Chondrocyte (in vitro differentiated cells): Measurements from ENCODE around the gene CABLES1. TPM values are rescaled to one million over a fixed set of nuclear protein-coding genes. Genes with fewer than 3 reads are reported as not detected.

Source experiments
- DNase-seq: peaks from one replicate; pipeline ENCODE4 v3.0.0; 2021; ENCODE audit warnings: mixed read lengths, low spot score
- H3K27ac Mint-ChIP-seq: one replicate; pipeline ENCODE4 v1.8.0; 2021; ENCODE audit warnings: mild to moderate bottlenecking, moderate library complexity, mixed read lengths; ENCODE audit not compliant: unreplicated experiment
- H3K27me3 Mint-ChIP-seq: 2 replicates; pipeline ENCODE4 v1.8.0; 2021; ENCODE audit warnings: low read depth, mixed read lengths
- H3K36me3 Mint-ChIP-seq: 2 replicates; pipeline ENCODE4 v1.8.0; 2021; ENCODE audit warnings: low read depth, mixed read lengths
- H3K4me1 Mint-ChIP-seq: 2 replicates; pipeline ENCODE4 v1.8.0; 2021; ENCODE audit warnings: low read depth, mild to moderate bottlenecking, mixed read lengths
- H3K4me3 Mint-ChIP-seq: one replicate; pipeline ENCODE4 v1.8.0; 2021; ENCODE audit warnings: mild to moderate bottlenecking, moderate library complexity, mixed read lengths; ENCODE audit not compliant: unreplicated experiment
- H3K9me3 Mint-ChIP-seq: 2 replicates; pipeline ENCODE4 v1.8.0; 2021; ENCODE audit warnings: low read depth, mixed read lengths
- CTCF ChIP-seq: fragments of 200-600 bp; sonication (generic); IDR thresholded peaks from 2 replicates; pipeline ENCODE4 v1.5.0; 2021; ENCODE audit warnings: antibody characterized with exemption, mild to moderate bottlenecking, moderate library complexity
- total RNA-seq: library from RNA; stranded (reverse); gene quantifications from 3 replicates; pipeline ENCODE4 v1.2.1, GENCODE V29; 2021

CABLES1 gene
- total RNA-seq, 1 donor from 2014 or later, result 29.3 TPM

GRCh38 chr18:23273443-23273966 lies 138.2 kb downstream of the CABLES1 start:
- H3K27me3 Mint-ChIP-seq, result no peaks in the 10 kb centered on the region
- no peak overlapping the region for H3K27ac Mint-ChIP-seq
- no peak for DNase-seq
- H3K4me1 Mint-ChIP-seq, result peaks cover 19% of the 10 kb centered on the region
- H3K9me3 Mint-ChIP-seq, result peaks cover 13% of the 10 kb centered on the region
- peaks cover 9% of the 10 kb centered on the region for H3K36me3 Mint-ChIP-seq
- H3K4me3 Mint-ChIP-seq, result no peak overlapping the region
- no peak for TF ChIP-seq CTCF

GRCh38 chr18:23274638-23275482 lies 139.6 kb downstream of the CABLES1 start:
- no peak for TF ChIP-seq CTCF
- peaks cover 10% of the 10 kb centered on the region for H3K9me3 Mint-ChIP-seq
- H3K4me3 Mint-ChIP-seq, result no peak overlapping the region
- peaks cover 19% of the 10 kb centered on the region for H3K4me1 Mint-ChIP-seq
- H3K36me3 Mint-ChIP-seq, result peaks cover 6% of the 10 kb centered on the region
- no peak overlapping the region for H3K27ac Mint-ChIP-seq
- DNase-seq, result no peak
- H3K27me3 Mint-ChIP-seq, result no peaks in the 10 kb centered on the region

- no peaks in the 10 kb centered on the region for H3K27me3 Mint-ChIP-seq
- H3K27ac Mint-ChIP-seq, result no peak overlapping the region
- H3K4me1 Mint-ChIP-seq, result peaks cover 20% of the 10 kb centered on the region
- H3K4me3 Mint-ChIP-seq, result no peak overlapping the region
- DNase-seq, result no peak
- no peak for TF ChIP-seq CTCF
- peaks cover 10% of the 10 kb centered on the region for H3K9me3 Mint-ChIP-seq
- peaks cover 6% of the 10 kb centered on the region for H3K36me3 Mint-ChIP-seq
Measured at GRCh38 chr18:23276451-23276850, 141.2 kb downstream of the CABLES1 start.

DNA sequence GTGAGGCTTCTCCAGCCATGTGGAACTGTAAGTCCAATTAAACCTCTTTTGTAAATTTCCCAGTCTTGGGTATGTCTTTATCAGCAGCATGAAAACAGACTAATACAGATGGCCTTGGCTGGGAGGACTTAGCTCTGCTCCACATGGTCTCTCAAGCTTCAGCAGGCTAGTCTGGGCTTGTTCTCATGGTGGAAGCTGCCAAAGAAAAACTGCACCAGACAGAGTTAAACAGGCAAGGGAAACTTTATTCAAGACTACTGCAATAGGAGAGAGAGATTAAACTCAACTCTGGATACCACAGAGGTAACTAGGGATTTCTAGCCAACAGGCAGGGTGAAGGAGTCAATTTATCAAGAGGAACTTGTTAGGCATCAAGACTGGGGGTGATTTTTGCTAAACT lies 142.1 kb downstream of the CABLES1 start:
- TF ChIP-seq CTCF, result no peak
- Mint-ChIP-seq H3K27me3 (no peaks in the 10 kb centered on the region), H3K27ac (no peak overlapping the region), H3K4me1 (peaks cover 28% of the 10 kb centered on the region), H3K36me3 (peaks cover 6% of the 10 kb centered on the region), H3K4me3 (no peak overlapping the region), H3K9me3 (peaks cover 10% of the 10 kb centered on the region)
- no peak for DNase-seq

DNA sequence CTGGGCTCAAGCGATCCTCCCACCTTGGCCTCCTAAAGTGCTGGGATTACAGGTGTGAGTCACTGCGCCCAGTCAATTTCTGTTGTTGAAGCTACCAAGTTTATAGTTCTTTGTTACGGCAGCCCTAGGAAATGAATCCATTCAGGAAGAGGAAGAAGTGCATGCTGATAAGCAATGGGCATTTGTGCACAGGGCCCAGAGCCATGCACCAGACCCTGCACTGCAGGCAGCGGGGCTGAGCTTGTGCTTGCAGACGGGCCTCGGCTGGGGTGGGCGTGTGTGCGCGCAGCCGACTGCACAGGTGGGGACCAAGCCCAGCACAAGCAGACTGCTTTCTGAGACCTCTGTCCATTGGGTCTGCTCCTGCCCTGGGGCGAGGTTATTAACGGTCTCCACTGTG lies 144.6 kb downstream of the CABLES1 start:
- DNase-seq, result no peak
- H3K4me1 Mint-ChIP-seq, result peaks cover 44% of the 10 kb centered on the region
- no peak for TF ChIP-seq CTCF
- H3K9me3 Mint-ChIP-seq, result peaks cover 10% of the 10 kb centered on the region
- H3K36me3 Mint-ChIP-seq, result peaks cover 6% of the 10 kb centered on the region
- H3K27ac Mint-ChIP-seq, result peak overlapping the region; percentile 6
- no peak overlapping the region for H3K4me3 Mint-ChIP-seq
- no peaks in the 10 kb centered on the region for H3K27me3 Mint-ChIP-seq
